Tongue (tissue), 2 donors: ENCODE results near the gene NOXA1. TPM values are rescaled to one million over a fixed set of nuclear protein-coding genes. Genes with fewer than 3 reads are reported as not detected.
A peak's percentile ranks its signal among the peaks of the same experiment; 100 is the strongest.
"Not testable (repeated sequence)": the region's sequence is repeated elsewhere in the genome, so short reads cannot be mapped to it uniquely, and the experiment has no call there.

Experiments
- DNase-seq: peaks from one replicate; pipeline ENCODE4 v3.0.0-alpha.2; 2015
- total RNA-seq: library from RNA; depleted of rRNA; stranded (reverse); fragments of >200 nt; gene quantifications from one replicate; pipeline ENCODE4 v1.2.3, GENCODE V29; 2014

Gene NOXA1
- 1.2 TPM for total RNA-seq

- DNase-seq, result peak; percentile 96
These were observed at the start of gene NOXA1, which contains the start of gene EXD3 for GRCh38 chr9:137422604-137423513. NOXA1 (plus strand) TSS chr9:137423393; CDS start chr9:137423530, 137 bp downstream. EXD3 (minus strand) TSS chr9:137423162; CDS start chr9:137395357, 27,805 bp downstream.

GRCh38 chr9:137373611-137373980, 49.6 kb upstream of the NOXA1 start:
- DNase-seq, result no peak

- DNase-seq, result no peak
These were observed 48.9 kb upstream of the NOXA1 start for GRCh38 chr9:137374131-137374845.

GRCh38 chr9:137375321-137376058, 47.7 kb upstream of the NOXA1 start:
- no peak for DNase-seq

- no peak for DNase-seq
These were observed 46.8 kb upstream of the NOXA1 start for GRCh38 chr9:137376386-137376785.

- DNase-seq, result not testable (repeated sequence)
These were observed 44.3 kb upstream of the NOXA1 start for GRCh38 chr9:137378688-137379410.

GRCh38 chr9:137379761-137380161, 43.4 kb upstream of the NOXA1 start:
- DNase-seq, result no peak

GRCh38 chr9:137380171-137380570, 43.0 kb upstream of the NOXA1 start:
- DNase-seq, result no peak

GRCh38 chr9:137380606-137381005, 42.6 kb upstream of the NOXA1 start:
- no peak for DNase-seq

GRCh38 chr9:137381501-137382443, 41.4 kb upstream of the NOXA1 start:
- DNase-seq, result no peak

GRCh38 chr9:137382444-137383080, 40.6 kb upstream of the NOXA1 start:
- no peak for DNase-seq

- DNase-seq, result no peak
These were observed 40.0 kb upstream of the NOXA1 start for GRCh38 chr9:137383081-137383783.

GRCh38 chr9:137383784-137384756, 39.1 kb upstream of the NOXA1 start:
- no peak for DNase-seq

- DNase-seq, result no peak
These were observed 38.0 kb upstream of the NOXA1 start for GRCh38 chr9:137385061-137385655.

GRCh38 chr9:137386507-137387113, 36.6 kb upstream of the NOXA1 start:
- DNase-seq, result not testable (repeated sequence)

GRCh38 chr9:137387114-137387890, 35.9 kb upstream of the NOXA1 start:
- DNase-seq, result no peak
